ENCODE data around the gene KCNH3.
"Not testable (repeated sequence)": the region's sequence is repeated elsewhere in the genome, so short reads cannot be mapped to it uniquely, and the experiment has no call there.

KCNH3 gene

GRCh38 chr12:49604856-49605255 lies 66.0 kb downstream of the KCNH3 start:
- no peak overlapping the region for H3K4me3 ChIP-seq (ENCODE audit: low read depth, low read length)
- no peak for DNase-seq (ENCODE audit: low read depth)
- TF ChIP-seq, protein P1, sequence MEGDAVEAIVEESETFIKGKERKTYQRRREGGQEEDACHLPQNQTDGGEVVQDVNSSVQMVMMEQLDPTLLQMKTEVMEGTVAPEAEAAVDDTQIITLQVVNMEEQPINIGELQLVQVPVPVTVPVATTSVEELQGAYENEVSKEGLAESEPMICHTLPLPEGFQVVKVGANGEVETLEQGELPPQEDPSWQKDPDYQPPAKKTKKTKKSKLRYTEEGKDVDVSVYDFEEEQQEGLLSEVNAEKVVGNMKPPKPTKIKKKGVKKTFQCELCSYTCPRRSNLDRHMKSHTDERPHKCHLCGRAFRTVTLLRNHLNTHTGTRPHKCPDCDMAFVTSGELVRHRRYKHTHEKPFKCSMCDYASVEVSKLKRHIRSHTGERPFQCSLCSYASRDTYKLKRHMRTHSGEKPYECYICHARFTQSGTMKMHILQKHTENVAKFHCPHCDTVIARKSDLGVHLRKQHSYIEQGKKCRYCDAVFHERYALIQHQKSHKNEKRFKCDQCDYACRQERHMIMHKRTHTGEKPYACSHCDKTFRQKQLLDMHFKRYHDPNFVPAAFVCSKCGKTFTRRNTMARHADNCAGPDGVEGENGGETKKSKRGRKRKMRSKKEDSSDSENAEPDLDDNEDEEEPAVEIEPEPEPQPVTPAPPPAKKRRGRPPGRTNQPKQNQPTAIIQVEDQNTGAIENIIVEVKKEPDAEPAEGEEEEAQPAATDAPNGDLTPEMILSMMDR (IDR thresholded peaks at IDR 0.05; ENCODE audit: low read depth, low read length, missing control alignments): no peak

DNA sequence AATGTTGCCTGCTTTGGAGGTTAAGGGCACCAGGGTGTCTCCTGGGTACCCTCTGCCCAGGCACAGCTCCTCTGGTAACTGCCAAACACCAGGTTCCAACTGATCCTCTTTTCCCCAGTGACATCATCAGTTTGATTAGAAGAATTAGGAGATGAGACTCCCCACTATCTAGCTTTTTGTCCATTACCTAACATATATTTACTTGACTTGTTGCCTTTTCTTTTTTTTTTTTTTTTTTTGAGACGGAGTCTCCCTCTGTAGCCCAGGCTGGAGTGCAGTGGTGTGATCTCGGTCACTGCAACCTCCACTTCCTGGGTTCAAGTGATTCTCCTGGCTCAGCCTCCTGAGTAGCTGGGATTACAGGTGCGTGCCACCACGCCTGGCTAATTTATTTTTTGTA lies 66.7 kb downstream of the KCNH3 start, which contains the start of gene FAM186B:
FAM186B (minus strand) TSS at position 101 of the 400 bp plus-strand sequence. CDS start 162 bp downstream, outside the sequence.
- not testable (repeated sequence) for DNase-seq (ENCODE audit: low read depth); H3K4me3 ChIP-seq (ENCODE audit: low read depth, low read length)

All from GM12864 (cell line).